Osteoblast (primary cell): ENCODE results near the gene CMSS1. TPM values are rescaled to one million over a fixed set of nuclear protein-coding genes. Genes with fewer than 3 reads are reported as not detected.

Experiments used
- DNase-seq: peaks from one replicate; pipeline ENCODE4 v3.0.0; 2011; ENCODE audit warnings: low spot score, mixed read lengths; ENCODE audit not compliant: insufficient read length; ENCODE audit errors: missing footprints
- H2AFZ ChIP-seq: 2 replicates; pipeline ENCODE4 v1.6.0; 2011; ENCODE audit warnings: mild to moderate bottlenecking, low read length
- H3K27ac ChIP-seq: 2 replicates; pipeline ENCODE4 v1.5.1; 2011; ENCODE audit warnings: mild to moderate bottlenecking, low read depth, low read length, moderate library complexity
- H3K27me3 ChIP-seq: 2 replicates; pipeline ENCODE4 v1.6.0; 2012; ENCODE audit warnings: mild to moderate bottlenecking, control low read depth, inconsistent platforms, low read length, moderate library complexity; ENCODE audit not compliant: insufficient read depth
- H3K36me3 ChIP-seq: 2 replicates; pipeline ENCODE4 v1.5.1; 2011; ENCODE audit warnings: mild to moderate bottlenecking, low read length, control low read depth, moderate library complexity; ENCODE audit not compliant: insufficient read depth
- H3K4me1 ChIP-seq: 2 replicates; pipeline ENCODE4 v1.5.1; 2011; ENCODE audit warnings: mild to moderate bottlenecking, low read length, control low read depth, moderate library complexity; ENCODE audit not compliant: insufficient read depth
- H3K4me2 ChIP-seq: 2 replicates; pipeline ENCODE4 v1.6.0; 2011; ENCODE audit warnings: mild to moderate bottlenecking, low read length; ENCODE audit not compliant: insufficient read depth
- H3K4me3 ChIP-seq: fragments of 200-600 bp; sonication (generic); 3 replicates; pipeline ENCODE4 v1.5.1; 2012; ENCODE audit warnings: mild to moderate bottlenecking, low read length, inconsistent platforms; ENCODE audit not compliant: insufficient read depth
- H3K79me2 ChIP-seq: 2 replicates; pipeline ENCODE4 v1.6.0; 2012; ENCODE audit warnings: mild to moderate bottlenecking, low read length, control low read depth, inconsistent platforms; ENCODE audit not compliant: insufficient read depth
- H3K9me3 ChIP-seq: 2 replicates; pipeline ENCODE4 v1.5.1; 2011; ENCODE audit warnings: low read depth, low read length, control low read depth
- H4K20me1 ChIP-seq: 2 replicates; pipeline ENCODE4 v1.6.0; 2012; ENCODE audit warnings: mild to moderate bottlenecking, low read length, control low read depth; ENCODE audit not compliant: insufficient read depth
- CTCF ChIP-seq: IDR thresholded peaks from 2 replicates; pipeline ENCODE4 v1.5.1; 2011; ENCODE audit warnings: mild to moderate bottlenecking, low read depth, low read length, moderate library complexity; ENCODE audit errors: extremely low read depth
- total RNA-seq: library from RNA; depleted of rRNA; stranded (reverse); fragments of >200 nt; gene quantifications from 2 replicates; pipeline ENCODE4 v1.2.3, GENCODE V29; 2012

Gene CMSS1
- total RNA-seq, 1 donor: 15.9 TPM

GRCh38 chr3:100107221-100107814 lies 289.7 kb downstream of the CMSS1 start:
- no peak overlapping the region for H3K4me2 ChIP-seq
- DNase-seq: no peak

GRCh38 chr3:100108464-100109079 lies 290.9 kb downstream of the CMSS1 start:
- no peaks in the 10 kb centered on the region for H3K9me3 ChIP-seq
- no peak overlapping the region for H3K4me2 ChIP-seq
- H3K4me1 ChIP-seq: peaks cover 22% of the 10 kb centered on the region
- no peak overlapping the region for H3K27ac ChIP-seq
- no peaks in the 10 kb centered on the region for H3K27me3 ChIP-seq
- no peaks in the 10 kb centered on the region for H4K20me1 ChIP-seq
- H2AFZ ChIP-seq: no peak overlapping the region
- no peak for DNase-seq
- H3K36me3 ChIP-seq: no peaks in the 10 kb centered on the region
- TF ChIP-seq CTCF: no peak
- H3K4me3 ChIP-seq: no peak overlapping the region
- no peaks in the 10 kb centered on the region for H3K79me2 ChIP-seq

More at GRCh38 chr3:100107221-100107814, 289.7 kb downstream of the CMSS1 start:
- H3K79me2 ChIP-seq: no peaks in the 10 kb centered on the region
- H3K9me3 ChIP-seq: no peaks in the 10 kb centered on the region
- no peaks in the 10 kb centered on the region for H4K20me1 ChIP-seq
- no peak overlapping the region for H3K4me3 ChIP-seq
- H2AFZ ChIP-seq: no peak overlapping the region
- H3K4me1 ChIP-seq: peaks cover 24% of the 10 kb centered on the region
- TF ChIP-seq CTCF: no peak
- no peaks in the 10 kb centered on the region for H3K27me3 ChIP-seq
- H3K36me3 ChIP-seq: no peaks in the 10 kb centered on the region
- H3K27ac ChIP-seq: no peak overlapping the region

GRCh38 chr3:100110162-100110561 lies 292.5 kb downstream of the CMSS1 start:
- Histone ChIP-seq H3K4me1 (peaks cover 7% of the 10 kb centered on the region), H3K9me3 (no peaks in the 10 kb centered on the region), H3K79me2 (no peaks in the 10 kb centered on the region), H3K4me3 (no peak overlapping the region), H3K36me3 (no peaks in the 10 kb centered on the region), H4K20me1 (no peaks in the 10 kb centered on the region), H3K27ac (no peak overlapping the region), H3K27me3 (no peaks in the 10 kb centered on the region), H2AFZ (no peak overlapping the region), H3K4me2 (no peak overlapping the region)
- DNase-seq: no peak
- no peak for TF ChIP-seq CTCF

GRCh38 chr3:100111728-100112127 lies 294.1 kb downstream of the CMSS1 start:
- H3K36me3 ChIP-seq: no peaks in the 10 kb centered on the region
- H3K27me3 ChIP-seq: no peaks in the 10 kb centered on the region
- H3K27ac ChIP-seq: no peak overlapping the region
- no peak overlapping the region for H3K4me3 ChIP-seq
- no peaks in the 10 kb centered on the region for H3K79me2 ChIP-seq
- DNase-seq: no peak
- no peaks in the 10 kb centered on the region for H4K20me1 ChIP-seq
- no peak overlapping the region for H3K4me2 ChIP-seq
- H3K9me3 ChIP-seq: no peaks in the 10 kb centered on the region
- H2AFZ ChIP-seq: no peak overlapping the region
- no peaks in the 10 kb centered on the region for H3K4me1 ChIP-seq
- no peak for TF ChIP-seq CTCF
